ENCODE data around the gene CNTROB. TPM values are rescaled to one million over a fixed set of nuclear protein-coding genes. Genes with fewer than 3 reads are reported as not detected.

CNTROB gene
- polyA plus RNA-seq, 1 donor from 2014 or later = 48.7 TPM

- no peak for TF ChIP-seq CTCF (IDR thresholded peaks at IDR 0.05; ENCODE audit: poor library complexity, severe bottlenecking)
- no peak for TF ChIP-seq POLR2AphosphoS5 (IDR thresholded peaks at IDR 0.05)
- no peak for TF ChIP-seq RAD21 (conservative IDR thresholded peaks at IDR 0.05)
Measured at GRCh38 chr17:7969433-7969832, 37.4 kb downstream of the CNTROB start (continued).

GRCh38 chr17:7971651-7972050, 39.6 kb downstream of the CNTROB start:
- no peak overlapping the region for H3K4me3 ChIP-seq (ENCODE audit: low read length)
- no peaks in the 10 kb centered on the region for H3K9me2 ChIP-seq (ENCODE audit: insufficient read depth, low read length)

More at GRCh38 chr17:7971651-7972050, 39.6 kb downstream of the CNTROB start:
- TF ChIP-seq CTCF (IDR thresholded peaks at IDR 0.05; ENCODE audit: poor library complexity, severe bottlenecking) (no peak), SMC3 (conservative IDR thresholded peaks at IDR 0.05; ENCODE audit: poor library complexity) (no peak), TAF1 (IDR thresholded peaks at IDR 0.05; ENCODE audit: low read depth) (no peak), REST (IDR thresholded peaks at IDR 0.05; ENCODE audit: borderline replicate concordance) (no peak), RAD21 (conservative IDR thresholded peaks at IDR 0.05) (no peak), MXI1 (conservative IDR thresholded peaks at IDR 0.05; ENCODE audit: poor library complexity, severe bottlenecking) (no peak), EP300 (conservative IDR thresholded peaks at IDR 0.05; ENCODE audit: poor library complexity, severe bottlenecking) (no peak), EZH2 (IDR thresholded peaks at IDR 0.05; ENCODE audit: borderline replicate concordance, insufficient read depth, low read length, poor library complexity, severe bottlenecking) (no peak), POLR2AphosphoS5 (IDR thresholded peaks at IDR 0.05) (no peak)
- H3K27me3 ChIP-seq (ENCODE audit: insufficient read depth, low read depth, low read length) = no peaks in the 10 kb centered on the region
- H3K27ac ChIP-seq (ENCODE audit: low read length) = no peak overlapping the region
- H3K9me3 ChIP-seq (ENCODE audit: low read length) = no peaks in the 10 kb centered on the region
- H3K4me2 ChIP-seq (ENCODE audit: low read length) = no peak overlapping the region
- no peak overlapping the region for H3K9ac ChIP-seq (ENCODE audit: low read length)
- no peaks in the 10 kb centered on the region for H3F3A ChIP-seq (ENCODE audit: insufficient read depth, low read length, poor library complexity, severe bottlenecking)
- H3K36me3 ChIP-seq (ENCODE audit: insufficient read depth, low read length) = no peaks in the 10 kb centered on the region
- no peaks in the 10 kb centered on the region for H4K20me1 ChIP-seq (ENCODE audit: insufficient read depth)
- H2AFZ ChIP-seq (ENCODE audit: low read depth, low read length) = no peak overlapping the region
- no peaks in the 10 kb centered on the region for H3K79me2 ChIP-seq (replicated peaks; ENCODE audit: insufficient read depth, low read length)

Measured in neural cell (in vitro differentiated cells).